Stimulated activated CD8-positive, alpha-beta memory T cell treated with anti-CD3 and anti-CD28 coated beads, Interleukin-7, amount 100 ng/mL, for 4 hours (primary cell): ENCODE measurements around the gene AMPH.
"Not testable (repeated sequence)": the region's sequence is repeated elsewhere in the genome, so short reads cannot be mapped to it uniquely, and the experiment has no call there.

Experiments
- DNase-seq, 2 donors: peaks; one replicate each; pipeline ENCODE4 v3.0.0-alpha.2; 2020; ENCODE audit warnings: low read depth in 2 of 2

Gene AMPH

DNA sequence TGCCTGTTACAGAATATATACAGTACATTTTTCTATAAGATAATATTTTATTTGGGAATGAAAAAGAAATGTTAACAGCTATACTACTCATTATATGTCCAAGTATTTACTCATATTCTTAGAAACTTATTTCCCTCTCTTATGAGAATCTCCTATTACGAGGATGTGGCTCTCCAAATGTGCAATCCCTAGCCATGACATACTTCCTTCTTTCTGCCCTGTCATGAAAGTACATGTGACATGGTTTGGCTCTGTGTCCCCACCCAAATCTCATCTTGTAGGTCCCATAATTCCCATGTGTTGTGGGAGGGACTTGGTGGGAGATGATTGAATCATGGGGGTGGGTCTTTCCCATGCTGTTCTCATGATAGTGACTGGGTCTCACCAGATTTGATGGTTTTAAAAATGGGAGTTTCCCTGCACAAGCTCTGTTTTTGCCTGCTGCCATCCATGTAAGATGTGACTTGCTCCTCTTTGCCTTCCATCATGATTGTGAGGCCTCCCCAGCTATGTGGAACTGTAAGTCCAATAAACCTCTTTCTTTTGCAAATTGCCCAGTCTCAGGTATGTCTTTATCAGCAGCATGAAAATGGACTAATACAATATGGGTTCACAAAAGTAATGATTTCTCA lies 235.1 kb downstream of the AMPH start:
- DNase-seq, result not testable (repeated sequence)

DNA sequence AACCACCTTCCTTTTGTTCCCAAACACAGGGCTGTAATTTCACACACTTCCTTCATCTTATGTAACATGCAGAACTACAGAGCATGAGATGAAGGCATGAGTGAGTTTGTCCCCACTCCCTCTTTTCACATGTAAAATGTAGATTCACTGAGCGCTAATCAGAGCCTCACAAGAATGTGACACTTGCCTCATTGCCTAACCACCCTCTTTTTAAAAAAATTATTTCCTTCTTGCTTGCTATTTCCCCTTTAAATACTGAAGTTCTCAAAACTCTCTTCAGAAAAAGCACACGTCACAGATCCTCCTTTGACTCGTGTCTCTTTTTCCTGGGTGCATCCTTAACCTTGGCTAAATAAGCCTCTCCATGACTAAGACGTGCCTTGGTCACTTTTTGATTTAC lies 236.5 kb downstream of the AMPH start:
- DNase-seq, result no peak

DNA sequence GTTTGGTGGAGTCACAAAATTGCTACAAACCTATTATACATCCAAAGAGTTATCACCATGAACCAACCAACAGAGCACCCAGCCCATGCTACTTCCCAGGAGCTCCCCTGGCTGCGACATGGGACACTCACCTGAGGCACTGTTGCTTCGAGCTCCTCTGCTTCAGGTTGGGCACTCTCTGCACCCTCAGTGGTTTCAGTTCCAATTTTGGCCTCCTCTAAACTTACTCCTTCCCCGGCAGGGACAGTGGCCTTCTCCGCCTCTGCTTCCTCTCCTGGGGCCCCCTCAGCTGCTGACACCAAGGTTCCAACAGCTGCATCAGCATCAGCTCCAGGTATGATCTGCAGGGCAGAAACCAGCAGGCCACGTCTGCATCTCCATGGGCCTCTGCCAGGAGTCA lies 237.3 kb downstream of the AMPH start:
- no peak for DNase-seq

- no peak for DNase-seq
Measured at GRCh38 chr7:38391751-38392150, 239.4 kb downstream of the AMPH start.

DNA sequence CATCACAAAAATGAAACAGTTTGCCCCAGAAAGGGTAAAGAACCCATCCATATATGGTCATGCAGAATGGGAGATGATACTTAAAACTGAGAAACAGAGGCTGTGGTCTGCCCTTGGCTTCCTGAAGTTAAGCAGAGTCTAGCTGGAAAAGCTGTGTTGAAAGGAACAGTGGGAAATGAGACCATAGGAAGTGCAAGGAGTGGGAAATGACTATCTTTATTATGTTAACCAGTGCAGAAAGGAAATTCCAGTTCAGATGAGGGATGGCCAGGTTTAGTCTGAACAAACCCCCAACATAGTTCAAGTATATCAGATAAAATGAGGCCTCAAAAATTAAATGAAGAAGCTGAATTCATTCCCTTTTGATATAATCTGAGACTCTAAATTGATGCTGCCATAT lies 245.5 kb downstream of the AMPH start:
- no peak for DNase-seq

DNA sequence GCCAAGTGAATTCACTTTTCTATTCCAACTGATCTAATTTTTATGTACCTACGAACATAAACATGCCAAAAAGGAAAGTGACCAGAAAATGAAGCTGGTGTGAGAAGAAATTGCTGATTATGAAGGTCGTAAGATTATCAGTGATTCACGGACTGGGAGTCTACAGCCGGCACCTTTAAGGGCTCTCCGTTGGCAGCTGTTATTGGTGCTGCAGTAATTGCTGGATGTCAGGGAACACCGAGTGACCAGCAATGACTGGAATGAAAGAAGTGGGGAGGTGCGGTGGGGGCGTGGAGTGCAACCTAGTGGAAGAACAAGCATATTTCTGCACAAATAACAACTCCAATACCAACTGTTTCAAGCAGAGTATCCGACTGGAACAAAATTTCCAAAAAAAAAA lies 247.9 kb downstream of the AMPH start:
- DNase-seq, result no peak

- no peak for DNase-seq
Measured at GRCh38 chr7:38382684-38383083, 248.5 kb downstream of the AMPH start.

DNA sequence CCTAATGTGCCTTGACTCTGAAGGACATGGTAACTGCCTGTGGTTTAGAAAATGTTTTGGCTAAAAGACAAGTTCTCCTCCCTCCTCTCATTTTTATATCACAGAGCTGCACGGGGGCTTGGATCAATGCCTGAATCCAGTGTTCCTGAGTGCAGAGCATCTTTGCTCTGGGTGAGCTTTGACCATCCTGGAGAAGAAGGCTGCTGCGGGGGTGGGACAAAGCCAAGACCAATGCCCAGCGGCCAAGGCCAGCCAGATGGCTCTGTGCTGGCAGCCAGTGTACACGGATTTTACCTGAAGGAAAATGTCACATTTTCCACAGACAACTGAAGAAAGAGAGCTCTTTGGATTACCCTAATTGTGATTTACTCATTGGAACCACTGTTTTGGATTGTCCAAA lies 255.7 kb downstream of the AMPH start:
- DNase-seq, result no peak

DNA sequence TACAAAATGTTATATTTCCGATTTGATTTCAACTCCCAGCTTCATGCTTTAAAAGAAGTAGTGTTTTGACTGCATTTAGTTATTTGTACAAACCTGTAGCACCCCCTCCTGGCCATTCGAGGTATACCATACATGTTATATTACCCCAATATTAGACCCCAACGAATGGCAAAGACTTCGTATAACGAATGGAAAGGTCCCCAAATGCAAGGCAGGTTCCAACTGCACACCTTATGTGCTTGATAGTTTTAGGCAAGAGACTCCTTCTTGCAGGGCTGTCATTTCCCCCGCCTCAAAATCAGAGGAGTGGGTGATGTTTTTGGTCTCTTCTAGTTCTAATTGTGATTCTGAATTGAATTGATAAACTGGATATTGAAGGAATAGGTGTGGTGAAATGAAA lies 256.7 kb downstream of the AMPH start:
- peak; percentile 31 to 49 for DNase-seq

DNA sequence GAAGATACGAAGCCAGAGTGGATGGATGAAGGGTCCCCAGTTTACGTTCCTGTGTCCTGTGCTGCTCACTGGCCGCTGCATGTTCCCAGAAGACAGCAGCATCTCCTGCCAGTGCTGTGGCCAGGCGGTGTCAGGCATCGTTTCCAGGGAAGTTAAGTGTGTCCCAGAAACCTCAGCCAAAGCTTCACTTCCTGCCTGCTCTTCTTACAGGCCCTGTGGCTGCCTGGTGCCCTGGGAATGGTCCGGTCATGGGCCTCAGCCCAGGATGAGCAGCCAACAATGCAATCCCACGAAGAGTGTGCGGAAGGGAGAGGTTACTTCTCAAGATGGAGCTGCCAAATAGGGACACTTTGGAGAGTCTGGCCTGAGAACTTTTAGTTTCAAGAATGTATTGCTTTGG lies 258.0 kb downstream of the AMPH start:
- no peak for DNase-seq

DNA sequence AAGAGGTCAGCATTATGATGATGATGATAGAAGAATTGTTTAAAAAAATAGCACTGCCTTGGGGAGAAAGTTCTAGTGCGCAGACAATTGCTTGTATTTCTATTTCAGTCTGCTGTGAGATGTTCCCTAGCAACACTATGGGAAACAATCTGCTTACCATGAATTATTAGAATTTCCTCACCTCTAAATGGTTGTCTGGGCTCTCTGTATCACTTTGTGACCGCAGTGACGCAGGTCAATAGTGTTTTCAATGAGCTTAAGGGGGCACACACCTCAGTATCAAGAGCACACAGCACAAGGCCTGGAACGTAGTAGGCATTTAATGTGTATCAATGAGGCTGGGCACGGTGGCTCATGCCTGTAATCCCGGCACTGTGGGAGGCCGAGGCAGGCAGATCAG lies 258.9 kb downstream of the AMPH start:
- no peak for DNase-seq

DNA sequence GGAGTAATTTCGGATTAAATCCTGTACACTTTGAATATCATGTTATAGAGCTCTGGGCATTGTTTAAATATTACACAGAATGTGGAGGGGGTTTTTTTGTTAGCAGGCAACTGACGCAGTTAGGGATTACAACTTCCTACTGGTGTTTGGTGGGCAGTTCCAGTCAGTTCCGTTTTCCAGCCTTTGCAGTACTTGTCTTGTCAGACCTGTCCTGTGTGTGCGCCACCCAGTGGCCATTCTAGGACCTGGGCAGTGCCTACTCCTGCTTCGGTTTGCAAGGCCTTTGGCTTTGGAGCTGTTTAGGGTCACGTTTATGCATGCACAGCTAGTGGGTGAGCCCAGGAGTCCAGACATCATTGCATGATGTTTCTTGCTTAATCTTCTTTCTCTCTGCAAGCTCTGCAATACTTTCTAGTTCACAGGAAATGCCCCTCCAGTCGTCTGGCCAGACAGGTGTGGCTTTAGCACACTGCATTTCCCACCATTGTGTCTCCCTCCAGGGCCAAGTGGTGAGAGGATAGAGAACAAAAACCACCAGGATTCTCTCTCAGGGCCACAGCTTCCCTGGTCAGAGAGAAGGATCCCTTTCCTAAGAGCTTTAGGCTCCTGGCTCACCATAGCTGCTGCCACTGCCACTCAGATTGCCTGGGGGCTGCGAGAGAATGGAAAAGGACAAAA lies 261.2 kb downstream of the AMPH start:
- DNase-seq, result peak; percentile 72 to 73

GRCh38 chr7:38368191-38368605 lies 263.0 kb downstream of the AMPH start:
- peak; percentile 65 to 67 for DNase-seq

GRCh38 chr7:38367301-38367890 lies 263.8 kb downstream of the AMPH start:
- no peak for DNase-seq

DNA sequence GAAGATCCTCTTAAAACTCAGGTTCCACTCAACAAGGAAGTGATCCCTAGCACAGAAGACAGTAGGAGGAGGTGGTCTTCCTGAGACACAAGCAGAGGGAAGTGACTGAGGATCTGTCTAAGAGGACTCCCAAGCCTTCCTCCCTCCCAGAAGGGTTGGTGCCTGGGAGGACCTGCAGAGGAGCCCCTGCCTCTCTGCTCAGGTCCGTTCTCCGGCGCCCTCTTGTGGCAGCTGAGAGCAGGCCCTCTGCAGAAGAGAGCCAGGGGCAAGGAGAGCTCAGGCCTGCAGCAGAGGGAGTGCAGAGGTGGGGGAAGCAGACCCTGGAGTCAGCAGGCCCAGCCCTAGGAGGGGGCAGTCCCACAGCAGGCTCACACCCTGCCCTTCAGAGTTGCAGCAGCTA lies 267.8 kb downstream of the AMPH start:
- peak; percentile 46 to 54 for DNase-seq

- DNase-seq, result peak; percentile 36 to 48
Measured at GRCh38 chr7:38362611-38363237, 268.4 kb downstream of the AMPH start.

DNA sequence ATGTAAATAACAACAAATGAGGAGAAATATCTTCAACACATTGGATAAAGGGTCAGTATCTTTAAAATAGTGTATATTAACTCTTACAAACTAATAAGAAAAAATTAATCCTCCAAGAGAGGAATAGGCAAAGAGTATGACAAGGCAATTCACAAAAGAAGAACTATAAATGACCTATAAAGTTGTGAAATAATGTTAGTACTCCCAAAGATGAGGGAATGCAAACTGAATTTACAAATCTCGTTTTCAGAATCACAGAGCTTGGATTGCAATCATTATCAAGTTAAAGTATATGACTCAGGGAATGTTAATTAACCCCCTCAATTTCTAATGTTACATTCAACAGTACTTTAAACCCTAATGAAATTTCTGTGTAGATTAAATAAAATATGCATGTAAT lies 270.4 kb downstream of the AMPH start:
- no peak for DNase-seq

DNA sequence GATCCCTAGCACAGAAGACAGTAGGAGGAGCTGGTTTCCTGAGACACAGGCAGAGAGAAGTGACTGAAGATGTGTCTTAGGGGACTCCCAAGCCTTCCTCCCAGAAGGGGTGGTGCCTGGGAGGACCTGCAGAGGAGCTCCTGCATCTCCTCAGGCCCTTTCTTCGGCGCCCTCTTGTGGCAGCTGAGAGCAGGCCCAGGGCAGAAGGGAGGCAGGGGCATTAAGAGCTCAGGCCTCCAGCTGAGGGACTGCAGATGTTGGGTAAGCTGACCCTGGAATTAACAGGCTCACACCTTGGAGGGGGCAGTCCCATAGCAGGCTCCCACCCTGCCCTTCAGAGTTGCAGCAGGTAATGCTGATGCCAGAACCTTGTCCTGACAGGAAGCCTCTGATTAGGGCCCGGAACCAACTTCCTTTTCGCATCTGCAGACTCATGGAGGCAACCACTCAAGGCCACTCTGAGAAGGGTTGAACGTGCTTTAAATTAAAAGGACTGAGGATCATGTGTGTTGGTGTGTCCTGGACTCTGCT lies 272.0 kb downstream of the AMPH start:
- peak; percentile 63 to 67 for DNase-seq

DNA sequence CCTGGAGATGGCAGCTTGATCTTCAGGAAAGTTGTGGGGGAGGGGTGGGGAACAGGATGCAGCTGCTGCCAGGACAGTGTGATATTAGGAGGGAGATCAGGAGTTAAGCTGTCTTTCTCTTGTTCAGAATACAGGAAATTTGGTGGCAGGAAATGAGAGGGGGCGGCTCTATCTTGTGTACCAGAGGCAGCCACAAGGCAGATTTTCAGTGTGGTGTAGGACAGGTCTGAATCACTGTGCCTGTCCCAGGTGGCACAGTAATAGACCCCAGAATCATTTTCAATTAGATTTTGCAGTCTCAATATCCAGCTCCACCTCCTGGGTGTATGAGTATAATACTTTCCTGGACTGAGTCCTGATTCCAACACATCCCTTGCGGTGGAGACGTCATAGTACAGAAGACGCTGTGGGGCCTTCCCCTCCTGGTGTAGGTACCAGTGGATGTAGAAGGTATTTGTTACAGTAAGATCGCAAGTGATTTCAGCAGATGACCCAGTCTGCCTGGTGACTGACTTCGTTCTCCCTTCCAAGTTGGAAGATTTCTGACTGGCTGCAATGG lies 272.8 kb downstream of the AMPH start:
- peak in 1 of 2 donors; percentile 43 for DNase-seq

- DNase-seq, result not testable (repeated sequence)
Measured at GRCh38 chr7:38354271-38354851, 276.8 kb downstream of the AMPH start.

DNA sequence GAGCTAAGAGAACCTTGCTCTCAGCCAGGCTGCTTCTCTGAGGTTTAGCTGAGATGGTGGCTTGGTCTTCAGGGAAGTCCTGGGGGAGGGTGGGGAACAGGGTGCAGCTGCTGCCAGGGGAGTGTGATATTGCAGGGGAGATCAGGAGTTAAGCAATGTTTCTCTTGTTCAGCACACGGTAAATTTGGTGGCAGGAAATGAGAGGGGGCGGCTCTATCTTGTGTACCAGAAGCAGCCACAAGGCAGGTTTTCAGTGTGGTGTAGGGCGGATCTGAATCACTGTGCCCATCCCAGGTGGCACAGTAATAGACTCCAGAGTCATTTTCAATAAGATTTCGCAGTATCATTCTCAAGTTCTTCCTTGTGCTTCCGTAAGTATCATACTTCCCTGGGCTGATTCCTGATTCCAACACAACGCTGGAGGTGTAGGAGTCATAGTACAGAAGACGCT lies 277.7 kb downstream of the AMPH start:
- DNase-seq, result peak in 1 of 2 donors; percentile 41

DNA sequence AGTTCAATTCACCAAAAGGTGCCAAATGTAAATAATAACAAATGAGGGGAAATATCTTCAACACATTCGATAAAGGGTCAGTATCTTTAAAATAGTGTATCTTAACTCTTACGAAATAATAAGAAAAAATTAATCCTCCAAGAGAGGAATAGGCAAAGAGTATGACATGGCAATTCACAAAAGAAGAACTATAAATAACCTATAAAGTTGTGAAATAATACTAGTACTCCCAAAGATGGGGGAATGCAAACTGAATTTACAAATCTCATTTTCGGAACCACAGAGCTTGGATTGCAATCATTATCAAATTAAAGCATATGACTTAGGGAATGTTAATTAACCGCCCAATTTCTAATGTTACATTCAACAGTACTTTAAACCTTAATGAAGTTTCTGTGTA lies 279.6 kb downstream of the AMPH start:
- no peak for DNase-seq
